HEK293T (cell line): ENCODE measurements around the gene HCN4.

Experiments used
- CTCF ChIA-PET: fragments of 350-600 bp; formaldehyde crosslinking; extraction: SDS; loops from one replicate; lab custom pipeline; 2021; ENCODE audit warnings: antibody characterized with exemption, inconsistent platforms; lab: Yijun Ruan, JAX
- POLR2A ChIA-PET: fragments of 350-600 bp; formaldehyde crosslinking; extraction: SDS; loops from one replicate; lab custom pipeline; 2020; ENCODE audit warnings: antibody characterized with exemption, inconsistent platforms; lab: Yijun Ruan, JAX
- DNase-seq: peaks from one replicate; pipeline ENCODE4 v3.0.0; 2012; ENCODE audit warnings: mixed read lengths; ENCODE audit errors: extremely low spot score
- ARNT ChIP-seq: fragments of 450-650 bp; IDR thresholded peaks from 2 replicates; pipeline ENCODE4 v1.6.1; 2017; ENCODE audit warnings: mild to moderate bottlenecking
- BHLHE40 ChIP-seq: fragments of 450-650 bp; IDR thresholded peaks from 2 replicates; pipeline ENCODE4 v1.6.1; 2016; ENCODE audit warnings: mild to moderate bottlenecking, moderate library complexity, borderline replicate concordance
- CTBP1 ChIP-seq: fragments of 450-650 bp; IDR thresholded peaks from 2 replicates; pipeline ENCODE4 v1.6.1; 2016; ENCODE audit warnings: borderline replicate concordance
- ELF4 ChIP-seq: fragments of 450-650 bp; IDR thresholded peaks from 2 replicates; pipeline ENCODE4 v1.6.1; 2017; ENCODE audit warnings: antibody characterized with exemption
- FOXA1 ChIP-seq: fragments of 450-650 bp; IDR thresholded peaks from 2 replicates; pipeline ENCODE4 v1.6.1; 2016; ENCODE audit warnings: mild to moderate bottlenecking
- FOXK2 ChIP-seq: fragments of 450-650 bp; IDR thresholded peaks from 2 replicates; pipeline ENCODE4 v1.6.1; 2016; ENCODE audit warnings: mild to moderate bottlenecking
- FOXM1 ChIP-seq: fragments of 450-650 bp; IDR thresholded peaks from 2 replicates; pipeline ENCODE4 v1.6.1; 2017; ENCODE audit warnings: mild to moderate bottlenecking, borderline replicate concordance
- HDGF ChIP-seq: fragments of 450-650 bp; IDR thresholded peaks from 2 replicates; pipeline ENCODE4 v1.6.1; 2017; ENCODE audit warnings: antibody characterized with exemption, borderline replicate concordance
- L3MBTL2 ChIP-seq: fragments of 450-650 bp; conservative IDR thresholded peaks from 2 replicates; pipeline ENCODE4 v1.6.1; 2016; ENCODE audit warnings: mild to moderate bottlenecking
- LEF1 ChIP-seq: fragments of 450-650 bp; IDR thresholded peaks from 2 replicates; pipeline ENCODE4 v1.6.1; 2017; ENCODE audit warnings: mild to moderate bottlenecking, borderline replicate concordance
- NFRKB ChIP-seq: fragments of 450-650 bp; IDR thresholded peaks from 2 replicates; pipeline ENCODE4 v1.6.1; 2016; ENCODE audit warnings: mild to moderate bottlenecking, moderate library complexity
- SP1 ChIP-seq: fragments of 450-650 bp; IDR thresholded peaks from 2 replicates; pipeline ENCODE4 v1.6.1; 2017
- SUZ12 ChIP-seq: fragments of 450-650 bp; IDR thresholded peaks from 2 replicates; pipeline ENCODE4 v1.6.1; 2016; ENCODE audit warnings: mild to moderate bottlenecking
- TARDBP ChIP-seq: fragments of 450-650 bp; IDR thresholded peaks from 2 replicates; pipeline ENCODE4 v1.6.1; 2016
- ZNF384 ChIP-seq: fragments of 450-650 bp; IDR thresholded peaks from 2 replicates; pipeline ENCODE4 v1.6.1; 2016
- TF ChIP-seq, protein P1 (sequence below): fragments of 450-650 bp; IDR thresholded peaks from 2 replicates; pipeline ENCODE4 v1.6.1; 2016

The HCN4 gene

DNA sequence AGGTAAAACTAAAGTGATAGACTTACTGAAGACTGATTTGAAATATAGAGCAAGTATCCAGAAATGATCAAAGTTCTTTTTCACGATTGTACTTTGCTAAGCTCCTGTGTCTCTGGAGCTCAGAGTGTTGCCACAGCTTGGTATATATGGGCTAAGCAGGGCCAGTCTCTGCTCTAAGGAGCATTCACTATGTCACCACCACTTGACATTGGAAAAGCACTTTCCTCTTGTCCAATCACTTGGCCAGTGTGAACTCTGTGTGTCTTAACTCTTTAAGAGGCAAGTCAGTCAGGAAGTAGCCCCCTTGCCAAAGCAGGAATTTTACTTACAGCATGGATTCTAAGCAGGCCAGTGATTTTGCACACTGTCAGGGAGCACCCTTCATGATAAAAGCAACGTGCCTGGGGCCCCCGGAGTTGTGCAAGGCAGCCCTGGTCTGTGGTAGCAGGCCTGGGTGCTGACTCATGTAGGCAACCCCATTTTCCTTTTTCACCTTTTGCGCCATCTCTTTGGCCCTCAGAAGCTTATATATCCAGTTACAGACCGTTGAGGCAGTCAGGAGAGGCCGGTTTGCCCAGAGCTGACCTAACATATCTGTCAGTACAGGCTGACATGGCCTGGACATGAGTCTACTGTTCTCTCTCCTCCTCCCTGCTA lies 73.0 kb downstream of the HCN4 start:
- TF ChIP-seq ZNF384, result no peak
- TF ChIP-seq NFRKB, result no peak
- no peak for TF ChIP-seq FOXA1
- no peak for TF ChIP-seq SP1
- TF ChIP-seq ARNT, result no peak
- TF ChIP-seq TARDBP, result no peak
- TF ChIP-seq ELF4, result no peak
- TF ChIP-seq CTBP1, result no peak
- TF ChIP-seq FOXM1, result no peak
- TF ChIP-seq FOXK2, result no peak
- ChIA-PET CTCF (interaction anchor here (1.3 kb wide), 1 partner anchor 10 kb away, joined by 3 read pairs; no protein-coding TSS in a partner anchor), POLR2A (no interaction called here)
- DNase-seq, result no peak

DNA sequence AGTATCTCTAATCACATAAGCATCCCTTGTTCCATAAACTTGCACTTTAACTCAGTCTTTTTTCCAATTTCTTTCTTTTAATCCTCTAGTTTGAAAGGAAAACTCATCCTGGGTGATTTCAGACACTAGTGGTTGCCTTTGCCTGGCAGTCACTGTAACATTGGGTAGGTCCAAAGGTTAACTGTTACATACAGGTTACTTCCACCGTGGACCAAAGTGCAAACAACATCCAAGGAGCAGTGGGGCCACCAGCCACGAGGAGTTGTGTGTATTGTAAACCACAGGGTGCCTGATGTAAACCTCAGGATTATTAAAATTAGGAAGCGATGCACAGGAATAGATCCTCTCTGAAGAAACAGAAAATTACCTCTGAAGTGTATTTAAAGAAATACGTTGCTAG lies 75.0 kb downstream of the HCN4 start:
- DNase-seq, result no peak
- ChIA-PET POLR2A (no interaction called here), CTCF (no interaction called here)
- TF ChIP-seq FOXA1, result no peak

DNA sequence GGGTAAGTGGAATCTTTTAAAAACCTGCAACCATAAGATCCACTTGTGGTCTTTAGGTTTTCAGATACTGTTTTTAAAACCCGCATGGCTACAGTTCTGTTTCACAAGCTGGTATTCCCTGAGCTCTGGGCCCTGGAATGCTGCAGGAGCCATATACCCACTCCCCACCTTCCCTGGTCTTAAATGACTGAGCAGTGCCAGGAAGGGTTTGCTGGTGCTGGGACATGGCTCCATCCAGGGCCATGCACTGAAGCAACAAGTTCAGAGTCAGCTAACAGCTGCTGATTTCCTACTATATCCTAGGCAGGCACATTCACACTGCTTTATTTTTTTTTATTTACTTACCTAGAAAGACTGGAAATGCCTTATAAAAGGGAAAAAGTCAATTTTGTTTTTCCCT lies 77.3 kb downstream of the HCN4 start:
- ChIA-PET CTCF (no interaction called here), POLR2A (no interaction called here)
- no peak for DNase-seq
- no peak for TF ChIP-seq SUZ12
- no peak for TF ChIP-seq BHLHE40
- TF ChIP-seq LEF1, result no peak
- TF ChIP-seq TARDBP, result no peak
- no peak for TF ChIP-seq ARNT
- TF ChIP-seq, protein P1, sequence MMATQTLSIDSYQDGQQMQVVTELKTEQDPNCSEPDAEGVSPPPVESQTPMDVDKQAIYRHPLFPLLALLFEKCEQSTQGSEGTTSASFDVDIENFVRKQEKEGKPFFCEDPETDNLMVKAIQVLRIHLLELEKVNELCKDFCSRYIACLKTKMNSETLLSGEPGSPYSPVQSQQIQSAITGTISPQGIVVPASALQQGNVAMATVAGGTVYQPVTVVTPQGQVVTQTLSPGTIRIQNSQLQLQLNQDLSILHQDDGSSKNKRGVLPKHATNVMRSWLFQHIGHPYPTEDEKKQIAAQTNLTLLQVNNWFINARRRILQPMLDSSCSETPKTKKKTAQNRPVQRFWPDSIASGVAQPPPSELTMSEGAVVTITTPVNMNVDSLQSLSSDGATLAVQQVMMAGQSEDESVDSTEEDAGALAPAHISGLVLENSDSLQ, result no peak
- TF ChIP-seq ELF4, result no peak
- no peak for TF ChIP-seq FOXK2
- no peak for TF ChIP-seq SP1
- TF ChIP-seq HDGF, result no peak
- no peak for TF ChIP-seq FOXA1
- no peak for TF ChIP-seq FOXM1
- TF ChIP-seq CTBP1, result no peak

DNA sequence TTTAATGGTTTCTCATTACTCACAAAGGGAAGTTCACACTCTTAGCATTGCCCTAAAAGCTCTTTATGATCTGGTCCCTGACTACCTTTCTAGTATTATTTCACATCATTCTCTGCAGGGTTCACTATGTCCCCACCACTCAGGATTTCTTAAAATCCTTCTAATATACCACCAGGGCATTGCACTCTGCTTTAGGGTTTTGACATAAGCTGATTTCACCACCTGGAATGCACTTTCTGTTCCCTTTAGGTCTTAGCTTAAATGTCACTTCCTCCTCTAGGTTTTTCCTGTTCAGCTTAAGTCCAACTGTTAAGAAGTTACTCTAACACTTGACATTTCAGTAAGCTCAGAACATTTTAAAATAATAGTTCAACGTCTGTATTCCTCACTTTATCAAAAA lies 81.7 kb downstream of the HCN4 start:
- DNase-seq, result no peak
- ChIA-PET POLR2A (no interaction called here), CTCF (no interaction called here)
- TF ChIP-seq, protein P1, result no peak
- TF ChIP-seq FOXK2 (no peak), BHLHE40 (no peak)

DNA sequence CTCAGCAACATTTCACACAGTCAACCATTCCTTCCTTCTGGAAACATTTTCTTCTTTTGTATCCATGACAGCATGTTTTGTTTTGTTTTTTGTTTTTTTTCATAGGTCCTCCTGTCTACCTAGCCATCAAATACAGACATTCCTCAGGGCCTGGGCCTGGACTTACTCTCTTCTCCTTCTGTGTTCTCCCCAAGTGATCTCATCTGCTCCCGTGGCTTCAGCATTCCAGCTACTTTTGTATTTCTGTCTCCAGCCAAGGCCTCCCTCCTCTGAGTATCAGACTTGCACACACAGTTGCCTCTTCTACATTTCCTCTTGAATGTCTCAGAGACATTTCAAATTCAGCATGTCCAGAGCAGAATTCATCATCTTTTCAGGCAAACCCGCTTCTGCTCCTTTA lies 82.4 kb downstream of the HCN4 start:
- ChIA-PET POLR2A (no interaction called here), CTCF (no interaction called here)
- TF ChIP-seq FOXK2 (no peak), L3MBTL2 (no peak), ZNF384 (no peak), SP1 (no peak), HDGF (no peak), ELF4 (no peak)
- no peak for DNase-seq

DNA sequence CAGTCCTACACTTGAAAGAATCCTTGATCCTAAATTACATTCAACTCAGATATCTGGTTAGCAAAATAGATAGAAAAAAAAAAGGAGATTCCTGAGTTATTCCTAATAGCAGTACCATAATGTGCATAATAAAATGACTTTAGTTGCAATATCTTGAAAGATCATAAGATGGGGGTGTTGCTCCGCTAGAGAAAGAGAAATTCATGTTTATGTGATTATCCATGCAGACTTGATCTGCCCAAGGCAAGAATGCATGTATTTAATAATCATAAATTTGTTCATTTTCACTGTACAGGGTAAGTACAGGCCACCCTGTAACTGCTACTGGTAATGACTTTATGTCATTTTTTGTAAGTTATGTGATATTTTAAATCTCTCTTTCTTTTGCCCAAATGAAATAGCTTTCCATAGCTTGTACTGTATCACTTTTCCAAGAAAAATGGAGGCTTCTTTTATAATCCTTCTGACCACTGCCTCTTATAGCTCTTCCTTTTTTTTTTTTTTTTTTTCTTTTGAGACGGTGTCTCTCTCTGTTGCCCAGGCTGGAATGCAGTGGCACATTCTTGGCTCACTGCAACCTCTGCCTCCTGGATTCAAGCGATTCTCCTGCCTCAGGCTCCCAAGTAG lies 84.6 kb downstream of the HCN4 start:
- no peak for DNase-seq
- TF ChIP-seq CTBP1 (no peak), FOXM1 (no peak), SP1 (no peak), ARNT (no peak), NFRKB (no peak), HDGF (no peak), FOXK2 (no peak), ZNF384 (no peak), L3MBTL2 (no peak), SUZ12 (no peak), LEF1 (no peak)
- TF ChIP-seq, protein P1, result no peak
- POLR2A ChIA-PET, result no interaction called here
- CTCF ChIA-PET, result interaction anchor here (0.6 kb wide), 1 partner anchor 520 kb away, joined by 4 read pairs; no protein-coding TSS in a partner anchor
